Glomerular endothelial cell (primary cell): Measurements from ENCODE around the gene URI1. TPM values are rescaled to one million over a fixed set of nuclear protein-coding genes. Genes with fewer than 3 reads are reported as not detected.

ENCODE experiments used
- DNase-seq: peaks from one replicate; pipeline ENCODE4 v3.0.0-alpha.2; 2011; ENCODE audit warnings: low read depth, low spot score; ENCODE audit errors: extremely low read depth
- total RNA-seq: library from RNA; depleted of rRNA; stranded (reverse); fragments of >200 nt; gene quantifications from 2 replicates; pipeline ENCODE4 v1.2.3, GENCODE V29; 2015

URI1 gene
- total RNA-seq, 1 donor from 2014 or later = 25.6 TPM

GRCh38 chr19:30052122-30053075, 110.4 kb downstream of the URI1 start:
- DNase-seq = no peak

- DNase-seq = no peak
Measured at GRCh38 chr19:30053558-30053957, 111.5 kb downstream of the URI1 start.

- DNase-seq = no peak
Measured at GRCh38 chr19:30054210-30054609, 112.2 kb downstream of the URI1 start.

DNA sequence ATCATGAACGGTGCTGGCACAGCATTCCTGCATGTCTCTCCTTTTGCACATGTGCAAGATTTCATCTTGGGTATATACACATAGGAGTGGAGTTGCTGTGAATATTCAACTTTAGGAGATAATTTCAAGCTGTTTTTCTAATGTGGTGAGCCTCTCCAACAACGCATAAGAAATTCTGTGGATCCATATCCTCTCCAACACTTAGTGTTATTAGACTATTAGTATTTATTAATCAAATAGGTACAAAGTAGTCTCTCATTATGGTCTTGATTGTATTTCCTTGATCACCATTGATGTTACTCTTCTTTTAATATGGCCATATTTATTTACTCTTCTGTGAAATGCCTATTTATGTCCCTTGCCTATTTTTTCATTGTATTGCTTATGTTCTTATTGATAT, 114.5 kb downstream of the URI1 start:
- no peak for DNase-seq

- DNase-seq = no peak
Measured at GRCh38 chr19:30059741-30060457, 117.9 kb downstream of the URI1 start.

- no peak for DNase-seq
Measured at GRCh38 chr19:30060531-30061222, 118.6 kb downstream of the URI1 start.

DNA sequence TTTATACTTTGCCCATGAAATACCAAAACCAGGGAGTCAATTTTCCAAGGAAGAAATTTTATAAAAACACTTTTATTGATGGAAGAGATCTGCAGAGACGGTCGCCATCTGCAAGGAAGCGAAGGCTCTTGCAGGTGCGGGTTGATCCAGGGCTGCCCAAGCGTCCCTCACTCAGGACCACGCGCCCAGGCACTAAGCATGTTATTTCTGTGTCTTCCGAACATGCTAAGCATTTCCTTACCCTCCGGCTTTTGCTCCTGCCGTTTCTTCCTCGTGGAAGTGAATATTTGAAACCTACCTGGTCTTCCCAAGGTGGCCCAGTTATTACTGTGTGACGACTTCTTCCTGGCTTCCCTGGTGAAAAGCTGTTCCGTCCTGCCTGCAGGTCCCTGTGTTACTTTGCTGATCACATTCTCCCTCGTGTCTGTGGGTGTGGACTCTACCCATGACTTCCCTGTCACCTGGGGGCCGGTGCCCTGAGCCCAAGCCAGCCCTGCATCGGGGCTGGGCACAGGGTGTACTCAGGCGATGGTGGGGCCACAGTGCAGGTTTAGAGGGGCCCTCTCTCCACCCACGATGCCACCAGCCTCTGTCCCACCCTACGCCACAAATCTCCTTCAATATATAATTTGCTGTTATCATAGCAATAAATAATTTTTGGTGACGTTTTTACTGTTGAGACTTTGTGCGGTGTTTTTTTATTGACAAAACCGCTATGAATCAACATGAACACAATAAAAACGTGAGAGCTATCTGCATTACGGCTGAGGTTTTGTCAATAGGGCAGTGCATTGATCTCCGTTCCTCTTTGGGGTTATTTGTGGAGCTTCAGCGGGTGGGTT, 119.4 kb downstream of the URI1 start:
- no peak for DNase-seq

DNA sequence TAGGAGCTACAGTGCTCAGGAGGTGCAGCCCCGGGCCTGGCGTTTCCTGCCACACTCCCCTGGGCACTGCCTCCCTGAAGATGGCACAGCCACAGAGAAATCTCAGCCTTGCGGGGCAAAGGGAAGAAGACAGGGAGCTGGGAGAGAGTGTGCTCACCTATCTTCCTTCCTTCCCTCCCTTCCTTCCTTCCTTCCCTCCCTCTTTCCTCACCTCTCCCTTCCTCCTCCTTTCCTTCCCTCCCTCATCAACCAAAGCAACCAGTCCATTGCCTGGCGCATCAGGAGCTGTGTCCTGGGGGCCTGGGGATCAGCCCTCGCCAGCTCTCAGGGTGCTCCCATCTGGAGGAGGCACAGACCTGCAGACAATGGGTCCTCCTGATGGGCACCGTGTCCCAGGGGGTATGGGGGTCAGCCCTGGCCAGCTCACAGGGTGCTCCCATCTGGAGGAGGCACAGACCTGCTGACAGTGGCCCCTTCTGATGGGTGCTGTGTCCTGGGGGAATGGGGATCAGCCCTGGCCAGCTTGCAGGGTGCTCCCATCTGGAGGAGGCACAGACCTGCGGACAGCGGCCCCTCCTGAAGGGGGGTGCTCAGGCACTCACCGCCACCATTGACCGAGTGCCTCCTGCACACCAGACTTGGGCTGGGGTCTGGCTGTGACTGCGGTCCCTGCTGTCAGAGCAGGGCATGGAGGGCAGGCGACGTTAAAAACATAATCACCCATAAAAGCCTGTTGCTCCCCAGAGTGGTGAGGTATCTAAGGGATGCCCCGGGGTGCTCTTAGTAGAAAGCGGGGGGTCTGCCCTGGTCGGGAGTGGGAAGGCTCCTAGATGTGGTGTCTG, 120.2 kb downstream of the URI1 start:
- no peak for DNase-seq

DNA sequence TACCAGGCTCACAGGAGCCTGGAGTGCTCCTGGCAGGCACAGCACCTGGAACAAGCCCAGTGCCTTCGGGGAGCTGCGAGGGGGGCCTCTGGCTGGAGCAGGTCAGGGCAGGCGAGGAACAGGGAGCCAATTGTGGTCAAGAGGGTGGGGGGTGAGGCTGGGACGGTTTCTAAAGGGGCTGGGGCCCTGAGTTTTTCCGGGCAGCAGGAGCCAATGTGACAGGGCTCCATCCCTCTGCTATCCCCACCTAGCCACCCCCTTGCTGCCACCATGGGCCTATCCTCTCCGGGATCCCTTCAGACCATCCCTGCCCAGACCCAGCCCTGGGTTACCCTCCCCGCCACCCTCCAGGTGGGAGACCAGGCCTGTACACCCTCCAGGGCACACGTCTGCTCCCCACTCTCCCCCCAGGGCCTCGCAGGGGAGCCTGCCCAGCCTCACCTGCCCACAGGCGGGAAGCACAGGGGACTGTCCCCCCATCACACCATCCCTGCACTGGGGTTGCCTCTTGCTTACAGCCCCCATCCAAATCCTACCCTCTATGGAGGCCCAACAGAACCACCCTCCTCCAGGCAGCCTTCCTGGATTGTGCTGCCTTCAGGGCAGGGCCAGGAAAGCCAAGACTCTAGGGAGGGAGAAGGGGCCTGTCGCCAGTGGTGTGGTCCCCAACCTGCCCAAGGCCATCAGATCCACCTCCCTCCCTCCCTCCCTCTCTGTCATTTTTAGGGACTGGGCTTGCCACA, 121.0 kb downstream of the URI1 start:
- DNase-seq = no peak

DNA sequence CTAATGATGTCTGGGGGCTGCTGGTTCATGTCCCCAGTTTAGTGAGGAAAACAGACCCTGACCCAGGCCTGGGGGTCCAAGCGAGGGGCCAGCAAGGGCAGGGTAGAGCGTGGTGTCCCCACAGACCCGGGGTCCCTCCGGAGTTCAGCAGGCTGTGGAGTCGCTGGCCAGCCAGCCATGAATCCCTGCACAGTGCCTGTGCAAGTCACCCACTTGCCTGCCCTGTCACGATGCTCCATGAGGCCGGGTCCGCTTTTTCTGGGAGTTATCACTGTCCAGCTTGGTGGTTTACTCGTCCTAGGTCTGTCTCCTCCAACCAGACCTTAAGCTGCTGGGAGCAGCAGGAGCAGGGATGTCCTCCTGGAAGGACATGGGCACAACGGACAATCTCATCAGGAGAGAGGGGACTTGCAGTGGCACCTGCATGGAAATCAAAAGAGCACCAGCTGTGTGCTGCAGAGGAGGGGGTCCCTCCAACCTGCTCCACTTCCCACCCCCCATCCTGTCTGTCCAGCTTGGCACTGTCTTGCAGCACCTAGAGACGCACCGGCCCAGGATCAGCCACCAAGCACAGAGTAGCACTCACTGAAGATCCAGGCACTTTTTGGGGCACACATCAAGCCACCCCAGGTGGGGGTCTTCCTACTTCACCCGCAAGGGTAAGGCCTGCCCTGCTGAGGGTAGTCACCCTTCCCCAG, 121.8 kb downstream of the URI1 start:
- no peak for DNase-seq

- no peak for DNase-seq
Measured at GRCh38 chr19:30064348-30064699, 122.3 kb downstream of the URI1 start.

DNA sequence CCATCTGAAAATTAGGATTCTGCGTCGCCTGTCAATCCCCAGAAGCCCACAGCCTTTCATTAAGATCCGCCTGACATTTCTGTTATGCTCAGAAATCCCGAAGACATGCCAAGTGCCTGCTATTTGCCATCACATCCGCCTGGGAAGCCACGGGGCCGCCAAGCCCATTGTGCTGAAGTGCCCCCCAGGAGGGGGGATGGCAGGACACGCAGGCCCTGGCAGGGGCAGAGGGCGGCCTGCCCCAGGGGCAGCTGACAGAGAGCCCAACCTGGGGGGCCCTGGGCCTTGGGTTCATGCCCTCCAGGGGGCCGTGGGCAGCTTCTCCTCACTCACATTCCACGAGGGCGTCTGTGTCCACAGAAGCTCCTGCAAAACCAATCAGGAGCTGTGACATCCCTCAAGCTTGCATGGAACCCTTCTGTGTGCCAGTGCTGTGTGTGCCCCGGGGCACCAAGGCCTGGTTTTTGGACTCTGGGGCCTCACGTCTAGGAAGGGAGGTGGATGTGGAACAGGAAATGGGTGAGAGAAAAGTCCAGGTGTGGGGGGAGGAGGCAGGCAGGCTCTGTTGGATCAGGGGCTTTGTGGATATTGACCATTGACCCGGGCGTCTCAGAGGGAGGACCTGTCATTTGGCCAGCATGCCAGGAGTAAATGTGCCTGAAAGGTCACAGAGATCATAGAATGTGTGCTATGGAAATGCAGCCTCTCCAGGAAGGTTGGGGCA, 122.9 kb downstream of the URI1 start:
- DNase-seq = no peak

GRCh38 chr19:30065680-30066606, 123.9 kb downstream of the URI1 start:
- no peak for DNase-seq
